ENCODE results near the gene KRT38.

The KRT38 gene

DNA sequence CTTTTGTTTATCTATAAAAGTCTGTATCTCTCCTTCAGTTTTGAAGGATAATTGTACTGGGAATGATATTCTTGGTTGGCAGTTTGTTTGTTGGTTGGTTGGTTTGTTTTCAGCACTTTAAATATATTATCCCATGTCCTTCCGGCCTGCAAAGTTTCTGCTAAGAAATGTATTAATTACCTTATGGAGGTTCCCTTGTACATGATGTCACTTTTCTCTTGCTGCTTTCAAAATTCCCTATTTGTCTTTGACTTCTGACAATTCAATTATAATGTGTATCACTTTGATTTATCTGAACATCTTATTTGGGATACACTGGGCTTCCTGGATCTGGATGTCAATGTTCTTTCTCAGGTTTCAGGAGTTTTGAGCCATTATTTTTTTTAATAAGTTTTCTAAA, 54.6 kb downstream of the KRT38 start:
- TF ChIP-seq, protein P1, sequence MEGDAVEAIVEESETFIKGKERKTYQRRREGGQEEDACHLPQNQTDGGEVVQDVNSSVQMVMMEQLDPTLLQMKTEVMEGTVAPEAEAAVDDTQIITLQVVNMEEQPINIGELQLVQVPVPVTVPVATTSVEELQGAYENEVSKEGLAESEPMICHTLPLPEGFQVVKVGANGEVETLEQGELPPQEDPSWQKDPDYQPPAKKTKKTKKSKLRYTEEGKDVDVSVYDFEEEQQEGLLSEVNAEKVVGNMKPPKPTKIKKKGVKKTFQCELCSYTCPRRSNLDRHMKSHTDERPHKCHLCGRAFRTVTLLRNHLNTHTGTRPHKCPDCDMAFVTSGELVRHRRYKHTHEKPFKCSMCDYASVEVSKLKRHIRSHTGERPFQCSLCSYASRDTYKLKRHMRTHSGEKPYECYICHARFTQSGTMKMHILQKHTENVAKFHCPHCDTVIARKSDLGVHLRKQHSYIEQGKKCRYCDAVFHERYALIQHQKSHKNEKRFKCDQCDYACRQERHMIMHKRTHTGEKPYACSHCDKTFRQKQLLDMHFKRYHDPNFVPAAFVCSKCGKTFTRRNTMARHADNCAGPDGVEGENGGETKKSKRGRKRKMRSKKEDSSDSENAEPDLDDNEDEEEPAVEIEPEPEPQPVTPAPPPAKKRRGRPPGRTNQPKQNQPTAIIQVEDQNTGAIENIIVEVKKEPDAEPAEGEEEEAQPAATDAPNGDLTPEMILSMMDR (IDR thresholded peaks at IDR 0.05; ENCODE audit: borderline replicate concordance, extremely low read depth, low read length, poor library complexity, severe bottlenecking), result no peak
- no peak for TF ChIP-seq EZH2 (IDR thresholded peaks at IDR 0.05; ENCODE audit: borderline replicate concordance, low read depth, low read length, severe bottlenecking)
- no peaks in the 10 kb centered on the region for H3K4me1 ChIP-seq (ENCODE audit: insufficient read depth, low read length)
- H3K27ac ChIP-seq (ENCODE audit: low read length), result no peak overlapping the region
- no peak overlapping the region for H3K9ac ChIP-seq (ENCODE audit: low read depth, low read length)
- H3K4me3 ChIP-seq (ENCODE audit: low read depth in 1 of 2, low read length in 2 of 2), result no peak overlapping the region
- H3K27me3 ChIP-seq (ENCODE audit: insufficient read depth, low read length, poor library complexity), result peaks cover 4% of the 10 kb centered on the region
- H4K20me1 ChIP-seq (ENCODE audit: insufficient read depth, low read length), result no peaks in the 10 kb centered on the region
- no peaks in the 10 kb centered on the region for H3K36me3 ChIP-seq (ENCODE audit: insufficient read depth, low read length)
- no peaks in the 10 kb centered on the region for H3K79me2 ChIP-seq (ENCODE audit: insufficient read depth, low read length)
- DNase-seq, result no peak
- H3K4me2 ChIP-seq (ENCODE audit: insufficient read depth, low read length), result no peak overlapping the region
- no peak overlapping the region for H2AFZ ChIP-seq (ENCODE audit: low read depth, low read length)
- peaks cover 3% of the 10 kb centered on the region for H3K9me3 ChIP-seq (ENCODE audit: insufficient read depth, low read length, severe bottlenecking)
- ATAC-seq (ENCODE audit: insufficient read depth, low read depth), result no peak

All from DND-41 (cell line).